ENCODE results near the gene SELPLG.

Gene SELPLG

GRCh38 chr12:108589840-108590229 is 43.9 kb downstream of the SELPLG start:
- DNase-seq (ENCODE audit: insufficient read length, low spot score) (no peak), FAIRE-seq (no peak)
- no peak for TF ChIP-seq CTCF (IDR thresholded peaks at IDR 0.05; ENCODE audit: insufficient read depth, missing control alignments)

- DNase-seq (ENCODE audit: insufficient read length, low spot score) = no peak
- no peak for TF ChIP-seq CTCF (IDR thresholded peaks at IDR 0.05; ENCODE audit: insufficient read depth, missing control alignments)
- FAIRE-seq = no peak
These were observed 44.5 kb downstream of the SELPLG start for GRCh38 chr12:108589028-108589839.

GRCh38 chr12:108587826-108588225 is 45.9 kb downstream of the SELPLG start:
- no peak for TF ChIP-seq CTCF (IDR thresholded peaks at IDR 0.05; ENCODE audit: insufficient read depth, missing control alignments)
- DNase-seq (ENCODE audit: insufficient read length, low spot score) = no peak
- FAIRE-seq = no peak

GRCh38 chr12:108586306-108586705 is 47.4 kb downstream of the SELPLG start:
- FAIRE-seq (no peak), DNase-seq (ENCODE audit: insufficient read length, low spot score) (no peak)
- no peak for TF ChIP-seq CTCF (IDR thresholded peaks at IDR 0.05; ENCODE audit: insufficient read depth, missing control alignments)

- no peak for TF ChIP-seq CTCF (IDR thresholded peaks at IDR 0.05; ENCODE audit: insufficient read depth, missing control alignments)
- no peak for FAIRE-seq
- DNase-seq (ENCODE audit: insufficient read length, low spot score) = no peak
These were observed 47.8 kb downstream of the SELPLG start for GRCh38 chr12:108585864-108586263.

GRCh38 chr12:108584456-108585065 is 49.1 kb downstream of the SELPLG start:
- TF ChIP-seq CTCF (IDR thresholded peaks at IDR 0.05; ENCODE audit: insufficient read depth, missing control alignments) = no peak
- FAIRE-seq = no peak

GRCh38 chr12:108583991-108584390 is 49.7 kb downstream of the SELPLG start:
- no peak for FAIRE-seq
- no peak for TF ChIP-seq CTCF (IDR thresholded peaks at IDR 0.05; ENCODE audit: insufficient read depth, missing control alignments)
- DNase-seq (ENCODE audit: insufficient read length, low spot score) = peak; percentile 79

More at GRCh38 chr12:108584456-108585065, 49.1 kb downstream of the SELPLG start:
- no peak for DNase-seq (ENCODE audit: insufficient read length, low spot score)

Data from D721Med (cell line).